KMS-11 (cell line): Measurements from ENCODE around the gene HPSE2.

Experiments used
- H2AFZ ChIP-seq: fragments of 200-600 bp; sonication (generic); 2 replicates; pipeline ENCODE4 v1.6.1; 2016; ENCODE audit warnings: antibody characterized with exemption, mixed run types, low read depth
- H3K27ac ChIP-seq: fragments of 200-600 bp; sonication (generic); 2 replicates; pipeline ENCODE4 v1.6.1; 2016; ENCODE audit warnings: mild to moderate bottlenecking, mixed run types
- H3K27me3 ChIP-seq: fragments of 200-600 bp; sonication (generic); 2 replicates; pipeline ENCODE4 v1.6.1; 2017; ENCODE audit warnings: mild to moderate bottlenecking, low read depth, mixed run types, moderate library complexity; ENCODE audit not compliant: insufficient read depth
- H3K36me3 ChIP-seq: fragments of 200-600 bp; sonication (generic); 2 replicates; pipeline ENCODE4 v1.6.1; 2017; ENCODE audit warnings: mild to moderate bottlenecking, mixed run types; ENCODE audit not compliant: insufficient read depth
- H3K4me1 ChIP-seq: fragments of 200-600 bp; sonication (generic); 2 replicates; pipeline ENCODE4 v1.6.1; 2016; ENCODE audit warnings: mild to moderate bottlenecking, low read depth, mixed run types; ENCODE audit not compliant: poor library complexity, severe bottlenecking
- H3K4me2 ChIP-seq: fragments of 200-600 bp; sonication (generic); 2 replicates; pipeline ENCODE4 v1.7.0; 2016; ENCODE audit warnings: mild to moderate bottlenecking, mixed run types
- H3K4me3 ChIP-seq: fragments of 200-600 bp; sonication (generic); IDR thresholded peaks from 2 replicates; pipeline ENCODE4 v1.6.1; 2017; ENCODE audit warnings: low read depth, low read length, mixed read lengths; ENCODE audit not compliant: insufficient read depth
- H3K79me2 ChIP-seq: fragments of 200-600 bp; sonication (generic); 2 replicates; pipeline ENCODE4 v1.6.1; 2016; ENCODE audit warnings: low read depth, mixed run types; ENCODE audit not compliant: insufficient read depth
- H3K9ac ChIP-seq: fragments of 200-600 bp; sonication (generic); 2 replicates; pipeline ENCODE4 v1.6.1; 2016; ENCODE audit warnings: mild to moderate bottlenecking, mixed run types
- H4K20me1 ChIP-seq: fragments of 200-600 bp; sonication (generic); 2 replicates; pipeline ENCODE4 v1.6.1; 2016; ENCODE audit warnings: mild to moderate bottlenecking, mixed run types; ENCODE audit not compliant: insufficient read depth
- CTCF ChIP-seq: fragments of 200-600 bp; sonication (generic); conservative IDR thresholded peaks from 2 replicates; pipeline ENCODE4 v1.6.1; 2017; ENCODE audit warnings: low read depth, mild to moderate bottlenecking, antibody characterized with exemption, low read length, moderate library complexity, mixed read lengths

HPSE2 gene

GRCh38 chr10:98720551-98720950 lies 515.1 kb downstream of the HPSE2 start:
- Histone ChIP-seq H3K9ac (no peak overlapping the region), H3K27ac (no peak overlapping the region), H2AFZ (no peak overlapping the region), H3K4me2 (no peak overlapping the region), H4K20me1 (no peaks in the 10 kb centered on the region), H3K4me1 (no peaks in the 10 kb centered on the region), H3K36me3 (no peaks in the 10 kb centered on the region), H3K27me3 (no peaks in the 10 kb centered on the region), H3K4me3 (no peak overlapping the region), H3K79me2 (no peaks in the 10 kb centered on the region)
- TF ChIP-seq CTCF = no peak

GRCh38 chr10:98713586-98713985 lies 522.1 kb downstream of the HPSE2 start:
- no peaks in the 10 kb centered on the region for H3K27me3 ChIP-seq
- H2AFZ ChIP-seq = no peak overlapping the region
- no peak overlapping the region for H3K9ac ChIP-seq
- no peak overlapping the region for H3K4me2 ChIP-seq
- H3K36me3 ChIP-seq = no peaks in the 10 kb centered on the region
- no peaks in the 10 kb centered on the region for H4K20me1 ChIP-seq
- no peak overlapping the region for H3K27ac ChIP-seq
- H3K79me2 ChIP-seq = no peaks in the 10 kb centered on the region
- H3K4me1 ChIP-seq = no peaks in the 10 kb centered on the region
- no peak overlapping the region for H3K4me3 ChIP-seq
- TF ChIP-seq CTCF = no peak

- Histone ChIP-seq H3K27me3 (no peaks in the 10 kb centered on the region), H3K4me3 (no peak overlapping the region), H3K9ac (no peak overlapping the region), H2AFZ (no peak overlapping the region), H3K36me3 (no peaks in the 10 kb centered on the region), H4K20me1 (no peaks in the 10 kb centered on the region), H3K79me2 (no peaks in the 10 kb centered on the region), H3K4me1 (no peaks in the 10 kb centered on the region), H3K4me2 (no peak overlapping the region), H3K27ac (no peak overlapping the region)
- no peak for TF ChIP-seq CTCF
Observed at GRCh38 chr10:98696516-98696915, 539.1 kb downstream of the HPSE2 start.

- no peak overlapping the region for H3K27ac ChIP-seq
- TF ChIP-seq CTCF = no peak
- no peaks in the 10 kb centered on the region for H4K20me1 ChIP-seq
- H3K9ac ChIP-seq = no peak overlapping the region
- no peak overlapping the region for H3K4me2 ChIP-seq
- H3K79me2 ChIP-seq = no peaks in the 10 kb centered on the region
- H2AFZ ChIP-seq = no peak overlapping the region
- H3K27me3 ChIP-seq = no peaks in the 10 kb centered on the region
- H3K36me3 ChIP-seq = no peaks in the 10 kb centered on the region
- no peaks in the 10 kb centered on the region for H3K4me1 ChIP-seq
- H3K4me3 ChIP-seq = no peak overlapping the region
Observed at GRCh38 chr10:98694883-98695282, 540.8 kb downstream of the HPSE2 start.

GRCh38 chr10:98694014-98694413 lies 541.6 kb downstream of the HPSE2 start:
- Histone ChIP-seq H3K9ac (no peak overlapping the region), H3K27ac (no peak overlapping the region), H2AFZ (no peak overlapping the region)

More at GRCh38 chr10:98694014-98694413, 541.6 kb downstream of the HPSE2 start:
- Histone ChIP-seq H3K4me2 (no peak overlapping the region), H3K27me3 (no peaks in the 10 kb centered on the region), H3K4me3 (no peak overlapping the region), H3K4me1 (no peaks in the 10 kb centered on the region), H3K79me2 (no peaks in the 10 kb centered on the region), H4K20me1 (no peaks in the 10 kb centered on the region), H3K36me3 (no peaks in the 10 kb centered on the region)
- TF ChIP-seq CTCF = no peak
